Retina (tissue), 1 donor: Measurements from ENCODE around the gene TGFBR3.

Source experiments
- DNase-seq: peaks from one replicate; pipeline ENCODE4 v3.0.0-alpha.2; 2016

TGFBR3 gene

GRCh38 chr1:91821126-91821868 lies 64.7 kb downstream of the TGFBR3 start:
- no peak for DNase-seq

GRCh38 chr1:91819038-91819788 lies 66.7 kb downstream of the TGFBR3 start:
- DNase-seq = no peak

GRCh38 chr1:91818713-91818975 lies 67.3 kb downstream of the TGFBR3 start:
- DNase-seq = no peak

- no peak for DNase-seq
These were observed 68.6 kb downstream of the TGFBR3 start for GRCh38 chr1:91817211-91817905.

GRCh38 chr1:91816031-91816430 lies 69.9 kb downstream of the TGFBR3 start:
- DNase-seq = no peak

GRCh38 chr1:91814448-91814847 lies 71.5 kb downstream of the TGFBR3 start:
- no peak for DNase-seq

- DNase-seq = no peak
These were observed 72.1 kb downstream of the TGFBR3 start for GRCh38 chr1:91813813-91814212.

- DNase-seq = no peak
These were observed 74.5 kb downstream of the TGFBR3 start for GRCh38 chr1:91811363-91812025.

GRCh38 chr1:91809317-91809716 lies 76.6 kb downstream of the TGFBR3 start:
- no peak for DNase-seq

GRCh38 chr1:91807921-91808620 lies 77.9 kb downstream of the TGFBR3 start:
- DNase-seq = no peak

- DNase-seq = no peak
These were observed 78.9 kb downstream of the TGFBR3 start for GRCh38 chr1:91806769-91807700.

GRCh38 chr1:91806181-91806768 lies 79.7 kb downstream of the TGFBR3 start:
- no peak for DNase-seq

GRCh38 chr1:91805311-91805801 lies 80.6 kb downstream of the TGFBR3 start:
- no peak for DNase-seq

- DNase-seq = no peak
These were observed 81.4 kb downstream of the TGFBR3 start for GRCh38 chr1:91804546-91805023.

- no peak for DNase-seq
These were observed 82.0 kb downstream of the TGFBR3 start for GRCh38 chr1:91803847-91804545.

GRCh38 chr1:91803123-91803522 lies 82.8 kb downstream of the TGFBR3 start:
- no peak for DNase-seq

GRCh38 chr1:91801496-91802115 lies 84.3 kb downstream of the TGFBR3 start:
- no peak for DNase-seq

GRCh38 chr1:91799863-91800262 lies 86.1 kb downstream of the TGFBR3 start:
- DNase-seq = no peak

GRCh38 chr1:91799159-91799558 lies 86.8 kb downstream of the TGFBR3 start:
- no peak for DNase-seq

GRCh38 chr1:91798740-91799139 lies 87.2 kb downstream of the TGFBR3 start:
- no peak for DNase-seq
